RWPE2 (cell line): Measurements from ENCODE around the gene OR6N1.

Experiments used
- ATAC-seq: fragments of 200-7000 bp; cut with Tn5 transposase; 3 replicates; pipeline ENCODE4 v1.9.1; 2021; ENCODE audit warnings: low read depth
- DNase-seq: peaks from one replicate; pipeline ENCODE4 v3.0.0-alpha.2; 2020; ENCODE audit warnings: low spot score
- H3K27ac ChIP-seq: fragments of 450-650 bp; 2 replicates; pipeline ENCODE4 v1.5.1; 2017; ENCODE audit warnings: mild to moderate bottlenecking; ENCODE audit not compliant: poor library complexity, severe bottlenecking
- H3K27me3 ChIP-seq: fragments of 250-450 bp; sonication (Bioruptor Pico); 2 replicates; pipeline ENCODE4 v1.5.1; 2021; ENCODE audit warnings: mild to moderate bottlenecking, moderate library complexity; ENCODE audit not compliant: insufficient read depth, poor library complexity, severe bottlenecking
- H3K36me3 ChIP-seq: fragments of 250-450 bp; sonication (Bioruptor Pico); 2 replicates; pipeline ENCODE4 v1.5.1; 2020; ENCODE audit warnings: low read depth, mild to moderate bottlenecking, moderate library complexity
- H3K4me1 ChIP-seq: fragments of 250-450 bp; sonication (Bioruptor Pico); 2 replicates; pipeline ENCODE4 v1.5.1; 2021; ENCODE audit warnings: mild to moderate bottlenecking, moderate library complexity; ENCODE audit not compliant: insufficient read depth, poor library complexity, severe bottlenecking
- H3K4me3 ChIP-seq: fragments of 250-450 bp; sonication (Bioruptor Pico); 2 replicates; pipeline ENCODE4 v1.5.1; 2021; ENCODE audit warnings: mild to moderate bottlenecking, moderate library complexity; ENCODE audit not compliant: severe bottlenecking
- H3K9me3 ChIP-seq: fragments of 250-450 bp; sonication (Bioruptor Pico); 2 replicates; pipeline ENCODE4 v1.5.1; 2021; ENCODE audit warnings: mild to moderate bottlenecking, moderate library complexity; ENCODE audit not compliant: severe bottlenecking
- CTCF ChIP-seq: fragments of 450-650 bp; IDR thresholded peaks from one replicate; pipeline ENCODE4 v1.5.1; 2017; ENCODE audit warnings: mild to moderate bottlenecking, moderate library complexity; ENCODE audit not compliant: poor library complexity, severe bottlenecking

The OR6N1 gene

GRCh38 chr1:158781104-158781503 lies 9.1 kb upstream of the OR6N1 start, which contains the start of gene OR6N2:
Gene OR6N2 (minus strand): TSS chr1:158781204. CDS start chr1:158777635, 3,569 bp downstream.
- Histone ChIP-seq H3K27me3 (no peaks in the 10 kb centered on the region), H3K36me3 (no peaks in the 10 kb centered on the region), H3K27ac (no peak within 1 kb of the TSS), H3K4me1 (no peaks in the 10 kb centered on the region), H3K4me3 (no peak within 1 kb of the TSS), H3K9me3 (no peaks in the 10 kb centered on the region)
- TF ChIP-seq CTCF = no peak
- DNase-seq (no peak), ATAC-seq (no peak)

DNA sequence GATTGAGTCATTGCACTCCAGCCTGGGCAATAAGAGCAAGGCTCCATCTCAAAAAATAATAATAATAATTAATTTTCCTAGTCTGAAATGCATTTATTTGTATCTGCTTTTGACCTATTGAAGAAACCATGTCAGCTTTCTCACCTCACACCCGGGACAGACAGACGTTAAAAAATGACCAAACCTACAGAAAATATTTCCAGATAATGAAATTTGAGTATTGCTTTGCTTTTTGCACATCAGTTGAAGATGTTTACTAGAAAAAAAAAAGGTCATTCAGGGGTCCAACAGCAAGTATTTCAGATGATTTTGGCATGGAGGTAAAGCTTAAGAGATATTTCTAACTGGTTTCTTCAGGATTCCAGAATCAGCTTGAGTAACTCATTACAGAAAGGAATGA lies 17.6 kb downstream of the OR6N1 start, which contains the start of gene OR6K6:
OR6K6 (plus strand) TSS at position 301 of the 400 bp plus-strand sequence. CDS start 168 bp downstream, outside the sequence.
- ATAC-seq (no peak), DNase-seq (no peak)
- no peaks in the 10 kb centered on the region for H3K4me1 ChIP-seq
- no peaks in the 10 kb centered on the region for H3K36me3 ChIP-seq
- no peak within 1 kb of the TSS for H3K27ac ChIP-seq
- no peak for TF ChIP-seq CTCF
- no peak within 1 kb of the TSS for H3K4me3 ChIP-seq
- peaks cover 6% of the 10 kb centered on the region for H3K27me3 ChIP-seq
- H3K9me3 ChIP-seq = no peaks in the 10 kb centered on the region

GRCh38 chr1:158752155-158752712 lies 19.8 kb downstream of the OR6N1 start:
- no peak for ATAC-seq

GRCh38 chr1:158735848-158736247 lies 36.1 kb downstream of the OR6N1 start:
- no peak overlapping the region for H3K27ac ChIP-seq
- TF ChIP-seq CTCF = no peak
- no peak for DNase-seq

More at GRCh38 chr1:158752155-158752712, 19.8 kb downstream of the OR6N1 start:
- no peaks in the 10 kb centered on the region for H3K36me3 ChIP-seq
- no peaks in the 10 kb centered on the region for H3K9me3 ChIP-seq
- no peak overlapping the region for H3K27ac ChIP-seq
- peaks cover 6% of the 10 kb centered on the region for H3K27me3 ChIP-seq
- H3K4me3 ChIP-seq = no peak overlapping the region
- no peak for DNase-seq
- no peaks in the 10 kb centered on the region for H3K4me1 ChIP-seq
- TF ChIP-seq CTCF = no peak

GRCh38 chr1:158732524-158732923 lies 39.5 kb downstream of the OR6N1 start:
- H3K4me3 ChIP-seq = no peak overlapping the region
- ATAC-seq = no peak
- no peaks in the 10 kb centered on the region for H3K9me3 ChIP-seq
- no peaks in the 10 kb centered on the region for H3K36me3 ChIP-seq
- no peaks in the 10 kb centered on the region for H3K4me1 ChIP-seq
- no peaks in the 10 kb centered on the region for H3K27me3 ChIP-seq
- DNase-seq = no peak
- no peak for TF ChIP-seq CTCF
- H3K27ac ChIP-seq = no peak overlapping the region

More at GRCh38 chr1:158735848-158736247, 36.1 kb downstream of the OR6N1 start:
- Histone ChIP-seq H3K36me3 (no peaks in the 10 kb centered on the region), H3K9me3 (no peaks in the 10 kb centered on the region), H3K4me1 (no peaks in the 10 kb centered on the region), H3K27me3 (peaks cover 24% of the 10 kb centered on the region), H3K4me3 (no peak overlapping the region)
- no peak for ATAC-seq
